Kidney capillary endothelial cell (primary cell): ENCODE measurements around the gene HOXC10.

Source experiments
- DNase-seq: peaks from one replicate; pipeline ENCODE4 v3.0.0-alpha.2; 2018; ENCODE audit warnings: low spot score

HOXC10 gene

DNA sequence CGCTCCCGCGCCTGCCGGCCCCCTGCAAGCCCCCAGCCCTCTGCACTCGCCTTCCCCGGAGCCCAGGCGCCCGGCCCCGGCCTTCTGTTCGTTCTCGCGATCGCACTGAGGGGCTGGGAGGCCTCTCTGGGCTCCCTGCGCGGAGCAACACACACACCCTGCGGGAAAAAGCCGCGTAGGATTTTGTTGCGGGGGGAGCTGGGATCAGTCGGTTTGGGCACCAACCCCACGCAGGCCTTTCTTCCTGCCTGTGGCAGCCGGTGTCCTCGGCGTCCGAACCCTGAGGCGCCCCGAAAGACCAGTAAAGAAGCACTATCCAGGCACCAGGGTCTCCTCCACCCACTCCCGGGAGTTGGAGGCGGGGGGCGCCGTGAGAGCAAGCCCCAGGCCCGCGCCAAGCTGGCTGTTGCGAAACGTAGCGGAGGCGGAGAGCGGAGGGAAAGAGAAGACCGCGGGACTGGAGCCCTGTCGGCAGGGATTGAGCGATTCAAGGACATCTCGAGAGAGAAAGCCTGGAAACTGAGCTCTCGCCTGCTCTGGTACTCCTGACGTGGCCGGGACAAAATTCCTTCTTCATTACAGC lies 46.0 kb downstream of the HOXC10 start:
- DNase-seq = no peak

DNA sequence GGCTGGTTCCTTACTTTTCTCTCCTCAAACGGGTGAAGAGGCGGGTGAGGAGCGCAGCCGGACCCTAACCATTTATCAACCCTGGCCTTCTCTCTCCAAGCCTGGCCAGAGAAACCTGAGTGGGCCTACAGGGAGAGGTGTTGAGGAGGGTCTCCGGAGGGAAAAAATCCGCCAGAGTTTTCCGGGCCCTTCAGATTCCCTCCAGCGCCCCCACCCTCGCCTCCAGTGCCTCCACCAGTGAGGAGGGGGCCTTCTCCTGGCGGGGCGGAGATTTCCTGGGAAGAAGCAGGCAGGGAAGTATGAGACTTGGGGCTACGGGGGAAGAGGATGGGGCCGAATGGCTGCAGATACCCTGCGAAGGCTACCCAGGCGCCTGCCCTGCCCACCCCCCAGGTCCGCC lies 46.5 kb downstream of the HOXC10 start:
- no peak for DNase-seq

DNA sequence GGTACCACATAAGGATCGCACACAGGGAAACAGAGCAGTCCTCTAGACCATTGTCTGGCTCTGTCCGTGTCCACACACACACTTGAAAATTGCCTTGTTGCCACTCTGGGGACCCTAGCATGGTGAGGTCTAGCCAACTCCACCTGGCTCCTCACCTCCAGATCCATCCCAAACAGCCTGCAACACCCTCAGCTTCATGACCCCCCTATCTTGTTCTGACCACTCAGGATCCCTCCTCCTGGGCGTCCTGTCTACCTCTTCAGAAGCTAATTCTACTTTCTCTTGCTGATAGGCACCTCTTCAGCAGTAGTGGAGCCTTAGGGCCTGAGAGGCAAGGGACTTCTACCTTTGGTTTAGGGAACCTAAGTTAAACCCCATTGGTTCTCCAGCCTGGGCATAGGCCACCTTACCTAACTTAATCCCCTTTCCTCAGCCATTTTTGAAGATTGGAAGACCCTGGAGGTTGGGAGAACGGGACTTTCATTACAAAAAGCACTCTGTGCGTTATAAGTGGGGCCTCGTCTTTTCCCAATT lies 47.2 kb downstream of the HOXC10 start:
- DNase-seq = no peak

DNA sequence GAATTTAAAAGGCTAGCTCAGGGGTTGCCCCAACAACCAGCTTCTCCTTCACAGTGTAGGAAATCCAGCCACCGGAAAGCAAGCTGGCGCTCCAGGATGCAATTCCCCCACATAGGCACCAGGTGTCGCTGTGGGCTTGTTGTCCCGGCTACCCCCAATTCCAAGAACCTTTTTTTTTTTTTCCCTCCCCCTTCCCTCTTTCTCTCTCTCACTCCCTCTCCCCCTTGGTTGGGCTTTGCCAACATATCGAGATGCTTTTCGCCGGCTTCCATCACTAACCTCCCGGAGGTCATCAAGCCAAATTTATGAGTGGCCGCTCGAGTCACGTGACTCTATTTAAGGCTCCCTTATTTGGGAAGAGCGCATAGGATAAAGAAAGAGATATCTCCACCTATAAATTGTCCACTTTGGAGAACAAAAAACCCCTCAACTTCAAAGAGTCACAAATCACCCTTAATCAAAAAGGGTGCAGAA lies 47.7 kb downstream of the HOXC10 start, which contains the start of gene HOXC5:
TSS of gene HOXC5 (plus strand) at position 424 of the 474 bp plus-strand sequence. CDS start 73 bp downstream, outside the sequence.
- peak; percentile 57 for DNase-seq

DNA sequence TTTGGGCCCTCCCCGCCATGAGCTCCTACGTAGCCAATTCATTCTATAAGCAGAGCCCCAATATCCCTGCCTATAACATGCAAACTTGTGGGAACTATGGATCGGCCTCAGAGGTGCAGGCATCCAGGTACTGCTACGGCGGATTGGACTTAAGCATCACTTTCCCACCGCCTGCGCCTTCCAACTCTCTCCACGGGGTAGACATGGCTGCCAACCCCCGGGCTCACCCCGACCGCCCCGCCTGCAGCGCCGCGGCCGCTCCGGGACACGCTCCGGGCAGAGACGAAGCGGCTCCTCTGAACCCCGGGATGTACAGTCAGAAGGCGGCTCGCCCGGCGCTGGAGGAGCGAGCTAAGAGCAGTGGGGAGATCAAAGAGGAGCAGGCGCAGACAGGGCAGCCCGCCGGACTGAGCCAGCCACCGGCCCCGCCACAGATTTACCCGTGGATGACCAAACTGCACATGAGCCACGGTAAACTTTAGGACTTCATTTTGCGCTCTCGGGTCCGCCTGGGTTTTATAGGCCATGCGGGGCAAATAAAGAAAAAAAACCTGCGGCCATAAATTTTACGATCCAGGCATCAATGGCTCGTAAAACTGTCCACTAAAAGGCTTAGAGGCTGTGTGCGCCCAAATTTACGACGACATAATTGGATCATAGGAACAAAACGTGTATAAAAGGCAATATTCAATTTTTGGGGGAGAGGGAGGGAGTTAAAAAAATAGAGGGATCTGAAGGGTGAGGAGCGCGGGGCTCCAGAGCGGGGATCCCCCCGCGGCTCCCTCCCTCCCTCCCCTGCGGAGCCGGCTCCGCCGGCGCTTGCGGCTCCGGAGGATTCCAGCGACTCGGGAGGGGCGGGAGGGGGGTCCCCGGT lies 48.4 kb downstream of the HOXC10 start:
- no peak for DNase-seq

DNA sequence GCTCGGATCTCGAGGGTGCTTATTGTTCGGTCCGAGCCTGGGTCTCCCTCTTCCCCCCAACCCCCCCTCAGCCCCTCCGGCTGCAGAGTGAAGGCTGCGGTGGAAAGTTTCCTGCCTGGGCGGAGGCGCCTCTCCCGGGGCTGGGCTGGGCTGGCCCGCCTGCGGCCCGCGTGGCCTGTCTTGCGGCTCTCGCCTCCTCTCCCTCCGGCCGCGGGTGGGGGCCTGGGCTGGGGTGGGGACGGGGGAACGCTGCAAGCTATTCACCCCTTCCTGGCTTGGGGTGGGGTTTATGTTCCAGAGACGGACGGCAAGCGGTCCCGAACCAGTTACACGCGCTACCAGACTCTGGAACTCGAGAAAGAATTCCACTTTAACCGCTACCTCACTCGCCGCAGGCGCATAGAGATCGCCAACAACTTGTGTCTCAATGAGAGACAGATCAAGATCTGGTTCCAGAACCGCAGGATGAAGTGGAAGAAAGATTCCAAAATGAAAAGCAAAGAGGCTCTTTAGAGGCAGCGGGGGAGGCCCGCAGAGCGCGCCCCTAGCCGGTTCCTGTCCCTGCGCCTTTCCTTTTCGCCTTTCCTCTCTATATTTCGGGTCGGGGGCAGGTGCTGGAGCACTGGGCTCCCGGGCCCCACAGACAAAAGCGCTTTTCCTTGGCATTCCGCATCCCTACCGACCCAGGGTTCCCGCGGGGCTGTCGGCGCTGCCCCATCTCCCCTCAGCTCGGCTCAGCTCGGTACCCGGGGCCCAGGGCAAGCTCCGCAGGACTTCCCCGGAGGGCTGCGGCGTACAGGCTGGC lies 49.2 kb downstream of the HOXC10 start:
- DNase-seq = no peak

DNA sequence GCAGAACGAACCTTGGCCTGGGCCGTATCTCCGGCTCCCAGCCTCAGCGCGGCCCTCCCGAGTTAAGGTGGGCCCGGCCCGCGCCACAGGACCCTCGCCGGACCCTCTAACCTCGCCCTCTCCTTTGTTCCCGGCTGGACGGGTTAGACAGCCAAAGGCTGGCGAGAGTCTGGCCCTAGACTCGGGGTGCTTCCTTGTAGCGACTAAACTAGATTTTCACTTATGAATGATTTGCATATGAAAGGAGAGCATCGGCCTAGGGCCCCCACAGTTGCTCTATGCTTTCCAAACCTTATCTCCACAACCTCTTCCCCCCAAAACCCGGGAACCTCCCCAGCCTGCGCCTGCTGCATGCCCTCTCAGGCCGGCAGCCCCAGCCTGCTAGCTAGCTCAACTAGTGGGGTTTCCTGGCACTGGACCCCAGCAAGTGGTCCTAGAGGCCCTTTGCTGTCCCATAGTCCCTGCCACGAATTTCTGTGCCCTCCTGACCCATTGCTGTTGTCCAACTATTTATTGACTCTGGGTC lies 49.9 kb downstream of the HOXC10 start:
- DNase-seq = no peak

DNA sequence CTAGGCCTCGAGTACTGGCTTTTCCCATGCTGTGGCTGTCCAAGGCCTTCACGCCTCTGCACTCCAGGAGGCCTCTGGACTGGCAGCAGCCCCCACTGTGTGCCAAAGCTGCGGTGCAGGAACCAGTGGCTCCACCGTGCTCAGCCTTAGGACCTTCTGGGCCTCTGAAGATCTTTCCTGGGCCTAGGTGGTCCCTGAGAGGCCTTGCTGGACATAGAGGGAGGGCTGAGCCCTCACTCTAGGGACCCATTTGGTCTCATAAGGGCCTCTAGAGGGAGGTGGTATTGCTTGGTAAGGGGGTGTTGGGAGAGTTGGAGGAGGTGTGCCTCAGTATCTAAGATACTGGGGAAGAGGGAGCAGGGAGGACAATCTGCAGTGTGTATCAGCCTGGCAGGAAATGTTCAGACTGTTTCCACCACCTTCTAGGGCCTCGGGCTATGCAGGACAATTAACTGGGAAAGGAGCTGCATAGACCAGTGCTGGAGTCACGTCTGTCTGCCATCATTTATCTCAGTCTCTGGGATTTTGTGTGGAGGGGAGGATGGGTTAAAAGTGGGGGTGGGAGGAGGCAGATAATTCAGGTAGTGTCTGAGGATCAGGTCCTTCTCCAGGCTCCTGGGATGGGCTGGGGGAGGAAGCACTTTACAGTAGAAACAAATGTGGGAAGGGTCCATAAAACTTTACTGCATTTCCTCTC lies 50.8 kb downstream of the HOXC10 start:
- no peak for DNase-seq

DNA sequence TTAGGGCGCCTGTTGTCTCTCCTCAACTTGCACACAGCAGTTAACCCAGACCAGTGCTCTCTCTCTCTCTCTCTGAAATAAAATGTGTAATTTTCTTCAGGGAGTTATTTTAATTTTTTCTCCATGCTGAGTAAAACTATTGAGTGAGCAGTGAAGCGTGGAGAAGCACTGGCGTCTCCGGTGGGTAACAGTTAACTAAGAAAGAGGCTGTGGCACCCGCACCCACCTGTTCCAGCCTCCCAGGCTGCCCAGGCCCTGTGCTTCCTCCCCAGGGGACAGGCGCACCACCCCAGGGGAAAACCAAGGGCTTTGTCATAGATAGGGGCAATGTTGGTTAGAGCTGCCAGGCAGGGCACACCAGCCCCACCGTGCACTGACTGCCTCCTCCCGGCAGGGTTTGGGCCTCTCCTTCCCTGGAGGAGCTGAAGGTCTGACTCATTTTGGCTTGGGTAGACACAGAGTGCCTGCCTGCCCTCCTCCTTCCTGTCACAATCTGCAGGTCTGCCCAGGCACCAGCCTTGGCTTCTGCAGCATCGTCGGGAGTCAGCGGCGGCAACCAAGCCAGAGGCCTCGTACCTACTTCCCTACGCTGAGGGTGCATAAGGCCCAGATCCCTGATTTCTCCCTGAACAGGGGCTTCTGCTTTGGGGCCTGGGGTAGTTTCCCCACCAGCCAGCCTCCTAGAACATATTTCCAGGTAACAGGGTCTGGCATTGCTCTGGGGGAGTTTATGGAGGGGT lies 51.8 kb downstream of the HOXC10 start:
- DNase-seq = no peak

DNA sequence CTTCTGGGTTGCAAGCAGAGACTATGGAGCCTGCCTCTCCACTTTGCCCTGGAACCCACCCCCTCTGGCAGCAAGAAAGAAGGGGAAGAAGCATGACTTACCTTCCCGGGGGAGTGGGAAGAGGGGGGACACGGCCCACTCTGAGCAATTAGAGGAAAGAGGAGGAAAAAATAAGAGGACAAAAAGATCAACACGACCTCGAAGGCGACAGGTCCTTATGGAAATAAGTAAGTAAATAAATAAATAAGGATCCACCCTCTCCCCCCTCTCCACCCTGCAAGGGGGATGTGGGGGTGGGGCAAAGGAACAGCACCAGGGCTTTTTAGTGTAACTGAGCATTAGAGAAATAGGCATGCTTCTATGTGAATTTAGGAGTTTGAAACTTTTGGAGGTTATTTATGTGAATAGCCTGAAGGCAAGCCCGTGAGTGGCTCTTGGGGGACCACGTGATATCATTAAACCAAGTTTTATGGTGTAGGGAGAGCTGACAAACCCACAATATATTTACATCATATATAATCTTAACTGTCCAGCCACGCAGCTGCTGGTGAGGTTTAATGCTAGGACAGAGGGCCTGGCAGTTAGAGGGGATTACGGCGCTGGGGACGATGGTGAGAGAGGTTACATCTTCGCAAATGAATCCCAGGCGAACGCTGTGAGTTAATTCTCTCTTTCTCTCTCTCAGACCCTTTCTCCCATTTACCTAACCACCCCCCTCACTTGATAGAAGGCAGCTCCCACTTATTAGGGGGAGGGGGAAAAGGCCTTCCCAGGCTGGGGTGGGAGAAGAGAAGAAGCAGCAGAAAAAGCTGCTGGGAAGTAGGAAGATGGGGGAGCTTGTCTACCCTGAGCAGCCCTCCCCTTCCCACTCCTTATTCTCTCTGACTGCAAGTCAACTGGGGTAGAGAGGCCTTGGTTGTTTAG lies 52.7 kb downstream of the HOXC10 start:
- DNase-seq = no peak

DNA sequence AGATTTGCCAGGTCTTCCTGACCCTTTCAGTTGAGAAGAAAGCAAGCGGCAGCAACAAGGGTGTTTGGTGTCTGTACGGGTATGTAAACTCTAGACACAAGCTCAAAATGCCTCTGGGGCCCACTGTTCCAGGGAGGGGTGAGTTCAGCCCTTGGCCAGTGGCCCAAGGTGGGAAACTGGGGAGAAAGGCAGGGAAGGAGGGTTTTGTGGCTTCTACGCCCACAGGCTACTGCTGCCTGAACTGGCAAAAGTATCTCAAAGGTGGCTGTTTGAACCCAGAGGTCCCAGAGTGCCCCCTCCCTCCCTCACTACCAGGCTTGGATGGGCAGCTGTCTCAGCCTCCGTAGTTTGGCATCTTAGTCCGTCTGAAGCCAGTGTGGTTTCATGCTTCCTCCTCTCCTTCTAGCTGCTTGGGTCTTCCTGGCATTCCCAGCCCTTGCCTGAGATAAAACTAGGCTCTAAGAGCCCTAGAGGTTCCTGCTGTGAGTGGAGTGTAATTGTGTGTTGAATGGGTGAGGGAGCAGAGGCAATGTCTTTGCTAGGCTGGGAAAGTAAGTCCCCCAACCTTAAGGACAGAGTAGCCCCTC lies 53.4 kb downstream of the HOXC10 start:
- no peak for DNase-seq

DNA sequence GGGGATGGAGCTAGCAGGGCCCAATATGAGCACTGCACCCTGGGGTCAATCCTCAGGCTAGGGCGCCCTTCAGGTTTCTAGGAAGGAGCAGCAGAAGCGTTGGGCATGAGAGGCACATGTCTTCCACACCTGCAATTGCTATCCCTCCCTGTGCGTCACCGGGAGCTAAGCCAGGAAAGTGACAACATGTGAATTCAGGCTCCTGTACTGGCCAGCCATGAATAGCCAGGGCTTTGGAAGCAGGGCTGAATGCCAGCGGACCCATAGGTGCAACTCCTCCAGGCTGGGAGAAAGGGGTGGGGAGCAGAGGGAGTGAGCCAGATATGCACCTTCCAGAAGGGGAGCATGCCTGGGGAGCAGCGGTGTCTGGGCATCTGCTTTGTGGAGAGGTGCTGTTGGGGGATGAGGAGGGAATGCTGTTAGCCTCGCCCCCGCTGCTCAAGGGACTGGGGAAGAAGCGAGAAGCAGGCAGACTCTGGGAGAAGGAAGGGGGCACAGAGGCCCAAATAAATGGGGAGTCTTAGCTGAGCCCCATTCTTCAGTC lies 54.0 kb downstream of the HOXC10 start:
- DNase-seq = no peak

DNA sequence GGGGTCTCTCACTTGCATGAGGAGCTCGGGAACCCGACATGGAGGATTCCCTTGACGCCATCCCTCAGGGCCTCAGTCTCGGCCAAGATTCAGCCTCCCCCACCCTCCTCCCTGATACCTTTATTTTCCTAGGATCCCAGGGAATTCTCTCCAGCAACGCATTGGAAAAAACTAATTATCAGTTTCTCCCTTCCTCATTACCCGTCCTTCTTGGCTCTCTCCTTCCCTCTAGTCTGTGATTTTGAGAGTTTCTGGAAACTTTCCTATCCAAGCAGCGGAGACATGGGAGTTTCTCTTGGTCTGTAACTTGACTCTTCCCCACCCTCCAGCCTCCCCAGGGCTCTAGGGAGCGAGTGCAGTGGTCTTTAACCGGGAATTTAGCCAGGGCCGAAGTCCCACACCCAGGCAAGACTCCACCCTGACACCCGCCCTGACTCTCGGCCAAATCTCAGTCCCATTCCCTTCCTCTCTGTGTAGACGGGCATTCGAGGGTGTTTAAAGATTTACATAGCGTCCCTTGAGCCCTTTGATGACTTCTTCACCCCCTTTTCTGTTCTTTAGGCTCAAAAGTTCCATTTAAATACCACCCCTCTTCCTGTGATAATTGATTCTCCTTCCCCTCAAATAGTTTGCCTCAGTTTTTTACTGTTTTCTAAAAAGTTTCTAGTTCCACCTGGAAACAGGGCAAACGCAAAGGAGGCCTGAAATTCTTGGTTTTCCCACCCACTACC lies 54.6 kb downstream of the HOXC10 start:
- no peak for DNase-seq
